DMS53 treated with DMSO at 0.1 percent for 48 hours (cell line): ENCODE data around the gene ZYG11B.
"Not testable (repeated sequence)": the region's sequence is repeated elsewhere in the genome, so short reads cannot be mapped to it uniquely, and the experiment has no call there.

Experiments
- DNase-seq: peaks from one replicate; lab custom pipeline; 2025; ENCODE audit not compliant: unreplicated experiment; lab: John Stamatoyannopoulos, UW

ZYG11B gene

DNA sequence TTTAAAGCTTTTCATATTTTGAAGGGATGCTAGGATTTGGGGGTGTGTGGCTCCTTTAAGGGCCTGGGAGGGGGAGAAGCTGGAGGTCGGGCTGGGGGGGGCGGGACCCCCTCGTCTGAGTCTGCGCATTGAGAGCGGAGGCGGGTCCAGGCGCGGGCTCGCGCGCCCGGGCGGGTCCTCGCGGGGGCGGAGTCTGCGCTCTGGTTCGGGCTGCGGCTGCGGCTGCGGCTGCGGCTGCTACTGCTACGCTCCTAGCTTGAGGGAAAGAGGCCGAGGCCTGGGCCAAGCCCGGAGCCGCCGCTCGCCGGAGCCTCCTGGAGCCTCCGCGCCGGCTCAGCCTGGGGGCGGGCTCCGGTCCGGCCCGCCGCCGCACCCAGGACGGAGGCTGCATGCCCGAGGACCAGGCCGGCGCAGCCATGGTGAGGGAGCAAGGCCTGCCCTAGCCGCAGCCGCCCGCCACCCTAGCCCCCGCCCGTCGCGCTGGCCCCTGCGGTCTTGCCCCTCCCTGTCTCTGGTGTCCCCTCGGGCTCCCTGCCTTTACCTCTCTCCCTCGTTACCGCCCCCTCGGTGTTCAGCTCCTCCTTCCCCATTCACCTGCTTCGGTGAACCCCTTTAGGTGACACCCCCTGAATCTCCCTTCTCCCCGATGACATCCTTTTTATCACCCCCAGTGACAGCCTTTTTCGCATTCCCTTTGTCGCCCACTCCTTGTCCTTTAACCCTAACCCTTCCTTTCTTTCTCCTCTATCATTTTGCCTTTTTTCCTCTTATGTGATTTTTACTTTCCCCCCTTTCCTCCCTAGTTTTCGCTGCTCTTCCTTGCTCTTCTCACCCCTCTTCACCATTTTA is at the start of gene ZYG11B:
Gene ZYG11B (plus strand): TSS at position 189 of the 849 bp plus-strand sequence. CDS start 201 bp downstream, at position 390.
- peak; percentile 86 for DNase-seq

GRCh38 chr1:52677076-52677806 is 49.0 kb upstream of the ZYG11B start:
- no peak for DNase-seq

GRCh38 chr1:52679048-52679447 is 47.2 kb upstream of the ZYG11B start:
- DNase-seq = no peak

GRCh38 chr1:52679498-52679897 is 46.8 kb upstream of the ZYG11B start:
- no peak for DNase-seq

GRCh38 chr1:52680353-52680752 is 45.9 kb upstream of the ZYG11B start:
- DNase-seq = no peak

DNA sequence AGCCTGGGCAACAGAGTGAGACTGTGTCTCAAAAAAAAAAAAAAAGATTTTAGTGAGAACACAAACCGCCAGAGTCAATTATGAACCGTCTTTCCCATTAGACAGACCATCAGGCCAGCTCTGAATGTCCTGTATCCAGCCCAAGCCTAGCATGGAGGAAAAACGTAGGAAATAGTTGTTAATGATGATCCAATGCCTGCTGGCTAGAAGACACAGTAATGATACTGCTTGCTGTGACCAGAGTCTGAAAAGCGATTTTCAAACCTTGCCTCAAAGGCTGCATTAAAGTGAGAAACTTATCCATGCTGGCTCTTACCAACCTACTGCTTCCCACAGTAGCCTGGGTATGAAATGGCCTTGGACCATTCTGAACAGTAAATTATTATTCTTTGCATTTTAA is 45.1 kb upstream of the ZYG11B start:
- no peak for DNase-seq

- DNase-seq = no peak
Observed at GRCh38 chr1:52683367-52683940, 42.8 kb upstream of the ZYG11B start.

GRCh38 chr1:52684545-52684944 is 41.7 kb upstream of the ZYG11B start:
- no peak for DNase-seq

GRCh38 chr1:52686261-52686751 is 39.9 kb upstream of the ZYG11B start:
- peak; percentile 76 for DNase-seq

- no peak for DNase-seq
Observed at GRCh38 chr1:52686830-52687229, 39.4 kb upstream of the ZYG11B start.

DNA sequence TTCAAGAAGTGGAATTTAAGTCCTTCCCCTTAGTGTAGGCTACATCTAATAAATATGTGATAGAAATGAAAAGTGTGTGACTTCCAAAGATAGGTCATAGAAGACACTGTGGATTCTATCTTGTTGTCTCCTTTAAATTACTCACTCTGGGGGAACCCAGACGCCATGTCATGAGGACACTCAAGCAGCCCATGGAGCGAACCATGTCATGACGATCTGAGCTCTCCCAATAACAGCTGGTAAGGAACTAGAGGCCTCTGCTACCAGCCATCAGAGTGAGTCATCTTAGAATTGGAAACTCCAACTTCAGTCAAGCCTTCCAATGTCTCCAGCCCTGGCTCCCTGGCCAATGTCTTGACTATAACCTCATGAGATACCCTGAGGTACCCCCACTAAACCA is 34.4 kb upstream of the ZYG11B start:
- DNase-seq = no peak

DNA sequence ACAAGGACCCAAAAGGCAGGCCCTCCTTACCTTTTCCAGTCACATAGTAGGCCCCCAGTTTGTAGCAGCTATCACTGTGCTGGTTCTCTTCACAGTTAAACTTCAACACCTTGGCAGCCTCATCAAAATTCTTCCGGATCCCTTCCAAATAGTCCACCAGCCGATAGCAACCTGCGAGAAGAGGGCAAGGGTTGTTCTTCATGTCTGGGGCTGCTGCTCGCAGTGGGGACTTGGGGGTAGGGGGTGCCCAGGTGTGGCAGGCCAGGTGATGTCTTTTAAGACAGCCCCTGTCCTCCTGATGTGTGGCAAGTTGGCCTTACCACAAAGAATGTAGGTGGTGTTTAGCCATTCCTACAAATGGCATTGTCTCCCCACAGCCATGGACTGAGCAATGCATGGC is 33.6 kb upstream of the ZYG11B start:
- DNase-seq = no peak

GRCh38 chr1:52693351-52693750 is 32.9 kb upstream of the ZYG11B start:
- DNase-seq = not testable (repeated sequence)

- no peak for DNase-seq
Observed at GRCh38 chr1:52693843-52694242, 32.4 kb upstream of the ZYG11B start.

GRCh38 chr1:52695627-52696026 is 30.6 kb upstream of the ZYG11B start:
- DNase-seq = no peak

DNA sequence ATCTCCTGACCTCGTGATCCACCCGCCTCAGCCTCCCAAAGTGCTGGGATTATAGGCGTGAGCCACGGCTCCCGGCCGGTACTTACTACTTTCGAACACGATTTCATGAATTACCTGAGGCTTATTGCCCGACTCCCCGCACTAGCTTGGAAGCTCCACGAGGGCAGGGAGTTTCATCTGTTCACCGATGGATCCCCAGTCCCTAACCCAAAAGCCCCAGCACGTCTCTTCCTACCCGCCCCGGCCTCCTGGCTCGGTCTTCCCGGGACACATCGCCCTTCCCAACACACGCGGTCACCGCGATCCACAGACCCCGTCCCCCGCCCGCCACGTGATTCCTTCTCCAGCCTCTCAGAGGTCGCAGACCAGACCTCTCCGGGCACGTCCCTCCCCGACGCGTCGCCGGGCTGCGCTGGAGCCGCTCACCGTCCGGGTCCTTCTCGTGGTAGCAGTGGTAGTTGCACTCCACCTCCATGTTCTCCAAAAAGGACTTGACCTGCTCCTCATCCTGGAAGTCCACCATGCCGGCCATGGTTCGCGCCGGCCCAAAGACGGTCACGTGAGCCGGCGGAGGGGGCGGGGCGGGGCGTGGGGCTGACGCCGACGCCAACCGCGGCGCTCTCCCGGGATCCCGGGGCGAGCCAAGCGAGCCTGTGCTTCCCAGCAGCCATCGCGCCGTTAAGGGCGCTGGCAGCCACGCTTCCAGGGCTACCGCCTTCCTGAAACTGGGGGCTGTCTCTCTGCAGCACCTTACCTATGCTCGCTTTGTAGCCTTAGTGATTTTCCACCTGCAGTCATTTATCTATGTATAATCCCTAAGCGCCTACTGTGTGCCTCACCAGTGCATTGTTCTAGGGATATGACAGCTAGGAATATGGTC is 28.2 kb upstream of the ZYG11B start, which contains the start of gene COA7:
Gene COA7 (minus strand): TSS at position 553 of the 880 bp plus-strand sequence. CDS start 21 bp downstream, at position 532.
- DNase-seq = peak; percentile 92

DNA sequence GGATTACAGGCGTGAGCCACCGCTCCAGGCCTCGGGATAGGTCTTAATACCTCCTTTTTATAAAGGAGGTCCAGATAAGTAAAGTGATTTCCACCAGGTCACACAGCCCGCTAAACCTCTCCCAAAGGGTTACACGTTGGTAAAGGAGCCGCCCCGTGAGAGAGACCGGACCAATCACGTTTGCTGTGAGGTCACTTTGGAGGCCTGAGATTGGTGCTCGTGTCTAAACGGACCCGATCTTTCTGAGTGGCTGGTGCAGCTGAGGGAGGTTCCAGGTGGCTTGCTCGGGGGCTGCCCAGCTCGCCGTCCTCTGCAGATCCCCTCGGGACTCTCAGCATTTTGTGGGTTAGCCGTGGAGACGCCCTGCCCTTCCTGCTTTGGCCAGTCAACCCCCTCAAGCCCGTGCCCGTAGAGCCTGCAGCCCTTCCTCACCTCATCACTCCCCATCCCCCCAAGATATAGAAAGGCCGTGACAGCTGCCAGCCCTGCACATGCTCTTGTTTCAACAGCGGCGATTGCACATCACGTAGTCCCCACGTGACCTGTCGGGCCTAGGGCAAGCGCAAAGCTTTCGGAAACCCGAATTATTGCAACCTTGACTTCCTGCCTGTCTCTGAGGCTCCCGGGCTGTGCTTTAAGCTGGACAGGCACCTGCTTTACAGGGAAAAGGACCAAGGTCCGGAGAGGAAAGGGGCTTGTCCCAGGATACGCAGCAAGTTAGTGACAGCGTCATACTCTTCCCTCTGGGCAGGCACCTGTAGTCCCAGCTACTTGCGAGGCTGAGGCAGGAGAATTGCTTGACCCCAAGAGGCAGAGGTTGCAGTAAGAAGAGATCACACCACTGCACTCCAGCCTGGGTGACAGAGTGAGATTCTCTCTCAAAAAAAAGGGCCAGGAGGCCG is 23.1 kb upstream of the ZYG11B start:
- peak; percentile 99 for DNase-seq

- DNase-seq = no peak
Observed at GRCh38 chr1:52706136-52706670, 20.1 kb upstream of the ZYG11B start.
